ENCODE measurements around the gene OR10H3. TPM values are rescaled to one million over a fixed set of nuclear protein-coding genes. Genes with fewer than 3 reads are reported as not detected.

Gene OR10H3
- total and polyA plus RNA-seq, 2 of the 8 experiments (the other 6 are each of a cell fraction or from before 2014, with no cell fraction given): not detected

- DNase-seq (ENCODE audit: low read depth in 1 of 2, low spot score in 2 of 2) (no peak), FAIRE-seq (no peak)
- ChIA-PET CTCF (ENCODE audit: partially characterized antibody) (no interaction called here), POLR2A (ENCODE audit: partially characterized antibody) (no interaction called here)
- Histone ChIP-seq H4K5ac (ENCODE audit: insufficient read length, low read depth, low read length) (no peak overlapping the region), H3K23ac (ENCODE audit: insufficient read length) (no peak overlapping the region), H2AK5ac (ENCODE audit: low read depth, low read length) (no peak overlapping the region), H3K4ac (replicated peaks; ENCODE audit: insufficient read length, low read depth, low read length) (no peak overlapping the region), H2AFZ (ENCODE audit: low read length) (no peak overlapping the region), H3K36me3 (ENCODE audit: control insufficient read depth in 2 of 4, insufficient read depth in 4 of 4, low read length in 3 of 4) (no peaks in the 10 kb centered on the region), H4K8ac (ENCODE audit: extremely low read depth, insufficient read depth, low read length) (no peak overlapping the region), H4K91ac (replicated peaks; ENCODE audit: insufficient read length, low read length) (no peak overlapping the region), H2BK20ac (ENCODE audit: low read length) (no peak overlapping the region), H3K4me2 (ENCODE audit: insufficient read depth in 1 of 2, low read depth in 2 of 2, low read length in 2 of 2) (no peak overlapping the region), H3K56ac (replicated peaks; ENCODE audit: insufficient read length, low read depth, low read length) (no peak overlapping the region), H3K14ac (ENCODE audit: insufficient read length) (no peak overlapping the region), H3K79me2 (ENCODE audit: control insufficient read depth in 1 of 2, insufficient read depth in 2 of 2, low read length in 2 of 2) (no peaks in the 10 kb centered on the region), H3K9me3 (ENCODE audit: insufficient read depth in 2 of 2, low read depth in 1 of 2, low read length in 1 of 2) (peaks cover 48 to 65% of the 10 kb centered on the region in 2 experiments), H2BK120ac (replicated peaks; ENCODE audit: low read depth, low read length) (no peak overlapping the region), H3K4me3 (ENCODE audit: extremely low read depth in 1 of 4, insufficient read depth in 2 of 4, low read depth in 3 of 4, low read length in 4 of 4) (no peak overlapping the region), H2BK15ac (ENCODE audit: low read length) (no peak overlapping the region), H2BK12ac (ENCODE audit: low read depth, low read length) (no peak overlapping the region), H3K23me2 (ENCODE audit: low read depth, low read length) (no peaks in the 10 kb centered on the region), H3K18ac (ENCODE audit: extremely low read depth, low read length) (no peak overlapping the region), H3K27ac (ENCODE audit: low read depth, low read length) (no peak overlapping the region), H3K4me1 (replicated peaks in 1 of 4; ENCODE audit: control insufficient read depth in 3 of 4, insufficient read depth in 4 of 4, low read length in 3 of 4) (no peaks in the 10 kb centered on the region), H3K79me1 (ENCODE audit: low read depth, low read length) (no peaks in the 10 kb centered on the region), H4K20me1 (replicated peaks in 1 of 2; ENCODE audit: control insufficient read depth in 1 of 2, insufficient read depth in 2 of 2, low read length in 2 of 2) (no peaks in the 10 kb centered on the region), H2BK5ac (ENCODE audit: low read depth, low read length) (no peak overlapping the region), H3K9ac (replicated peaks in 1 of 4; ENCODE audit: extremely low read depth in 1 of 4, low read depth in 3 of 4, low read length in 3 of 4) (no peak overlapping the region), H3K27me3 (replicated peaks in 1 of 4; ENCODE audit: control insufficient read depth in 3 of 4, extremely low read depth in 1 of 4, insufficient read depth in 3 of 4, low read length in 3 of 4) (no peaks in the 10 kb centered on the region)
- WGBS, 2 experiments (ENCODE audit: extremely low coverage in 1 of 2, insufficient coverage in 1 of 2, insufficient read length in 1 of 2, insufficient replicate concordance in 2 of 2, low coverage in 1 of 2, low lambda C conversion rate in 2 of 2, missing lambda C conversion rate in 1 of 2): 88% methylated on average over 2 of the region's 2 CpGs; no CpG with 5 or more reads in 1 of the 2 experiments
- no peak for TF ChIP-seq CHD2 (IDR thresholded peaks at IDR 0.05; ENCODE audit: low read length)
- no peak for TF ChIP-seq SIN3A (conservative IDR thresholded peaks at IDR 0.05 in 1 of 2, IDR thresholded peaks at IDR 0.05 in 1 of 2; ENCODE audit: low read depth in 1 of 2, low read length in 2 of 2)
- TF ChIP-seq BRCA1 (IDR thresholded peaks at IDR 0.05; ENCODE audit: low read depth, low read length): no peak
- no peak for TF ChIP-seq RFX5 (IDR thresholded peaks at IDR 0.05; ENCODE audit: borderline replicate concordance, low read depth, low read length)
Observed at GRCh38 chr19:15748239-15748638, 10.5 kb downstream of the OR10H3 start.
